Panc1 (cell line): ENCODE data around the gene LAMA1. TPM values are rescaled to one million over a fixed set of nuclear protein-coding genes. Genes with fewer than 3 reads are reported as not detected.

ENCODE experiments used
- ATAC-seq: fragments of 200-7000 bp; cut with Tn5 transposase; 2 replicates; pipeline ENCODE4 v1.9.1; 2020; ENCODE audit warnings: mild to moderate bottlenecking, moderate library complexity
- BruUV-seq: library from RNA; stranded (reverse); fragments of 400-500 nt; replicated peaks from 2 replicates; lab custom pipeline; 2021; lab: Mats Ljungman, UMichigan
- CTCF ChIA-PET: fragments of 300-600 bp; sonication (Branson Sonifier 250); formaldehyde crosslinking; loops from one replicate; lab custom pipeline; 2022; ENCODE audit warnings: antibody characterized with exemption; lab: Charles Lee
- POLR2A ChIA-PET: fragments of 300-600 bp; sonication (Branson Sonifier 250); formaldehyde crosslinking; loops from one replicate; lab custom pipeline; 2022; ENCODE audit warnings: antibody characterized with exemption; lab: Charles Lee
- DNase-seq: peaks from one replicate; pipeline ENCODE4 v3.0.0-alpha.2; 2010; ENCODE audit warnings: low read depth, low spot score
- H3K27ac ChIP-seq: 2 replicates; pipeline ENCODE4 v1.5.1; 2011; ENCODE audit warnings: mild to moderate bottlenecking, low read length, inconsistent platforms
- H3K27me3 ChIP-seq: fragments of 200-500 bp; sonication (Bioruptor generic); 2 replicates; pipeline ENCODE4 v1.6.0; 2014; ENCODE audit warnings: low read length, inconsistent platforms; ENCODE audit not compliant: control insufficient read depth, insufficient read depth
- H3K36me3 ChIP-seq: fragments of 200-500 bp; sonication (Bioruptor generic); 2 replicates; pipeline ENCODE4 v1.5.1; 2014; ENCODE audit warnings: inconsistent platforms, mild to moderate bottlenecking, low read length, moderate library complexity; ENCODE audit not compliant: control insufficient read depth, insufficient read depth
- H3K4me1 ChIP-seq: 2 replicates; pipeline ENCODE4 v1.5.1; 2011; ENCODE audit warnings: inconsistent platforms, mild to moderate bottlenecking, low read length, moderate library complexity; ENCODE audit not compliant: control insufficient read depth, insufficient read depth
- H3K4me3 ChIP-seq, 2 experiments: 2 replicates each; pipeline ENCODE4 v1.5.1; 2011 to 2012; ENCODE audit warnings: low read depth in 2 of 2, low read length in 2 of 2, mild to moderate bottlenecking in 2 of 2, inconsistent platforms in 1 of 2, moderate library complexity in 1 of 2
- H3K9me3 ChIP-seq: fragments of 200-500 bp; sonication (Bioruptor generic); 2 replicates; pipeline ENCODE4 v1.5.1; 2014; ENCODE audit warnings: low read depth, mild to moderate bottlenecking, inconsistent platforms, low read length, moderate library complexity; ENCODE audit not compliant: control insufficient read depth, insufficient read depth
- CTCF ChIP-seq: fragments of 450-650 bp; IDR thresholded peaks from 2 replicates; pipeline ENCODE4 v1.5.1; 2017; ENCODE audit warnings: mild to moderate bottlenecking
- POLR2AphosphoS5 ChIP-seq: IDR thresholded peaks from 2 replicates; pipeline ENCODE4 v1.6.1; 2012; ENCODE audit warnings: mild to moderate bottlenecking, low read depth, low read length, moderate library complexity
- REST ChIP-seq, 2 experiments: IDR thresholded peaks; 2 replicates each; pipeline ENCODE4 v1.6.1; 2011 to 2012; ENCODE audit warnings: low read depth in 2 of 2, control low read depth in 1 of 2, low read length in 1 of 2, mild to moderate bottlenecking in 1 of 2, moderate library complexity in 1 of 2; ENCODE audit not compliant: insufficient read depth in 1 of 2
- SIN3A ChIP-seq: IDR thresholded peaks from 2 replicates; pipeline ENCODE4 v1.6.1; 2012; ENCODE audit warnings: low read depth, mild to moderate bottlenecking, low read length, moderate library complexity, borderline replicate concordance; ENCODE audit not compliant: insufficient read depth
- TCF7L2 ChIP-seq: IDR thresholded peaks from 2 replicates; pipeline ENCODE4 v1.6.1; 2011; ENCODE audit warnings: mild to moderate bottlenecking, low read depth, low read length, inconsistent platforms
- in situ Hi-C: cut with HindIII; loops from 2 replicates; pipeline ENCODE4 v1.10.0; 2016; ENCODE audit warnings: low sequenced_read_pairs, low pct_unique_long_range_greater_than_20kb
- intact Hi-C: fragments of 100-400 bp; cut with micrococcal nuclease; formaldehyde crosslinking; loops from one replicate; pipeline ENCODE4 v1.10.0; 2022; ENCODE audit not compliant: unreplicated experiment
- total RNA-seq: library from RNA; stranded (reverse); gene quantifications from one replicate; pipeline ENCODE4 v1.2.1, GENCODE V29; 2021; ENCODE audit not compliant: unreplicated experiment

LAMA1 gene
- total RNA-seq, 1 experiment from 2014 or later, result 0.03 TPM

- BruUV-seq, result no TSS peak
- ATAC-seq, result no peak
Measured at GRCh38 chr18:7034924-7035323, 82.7 kb downstream of the LAMA1 start.

DNA sequence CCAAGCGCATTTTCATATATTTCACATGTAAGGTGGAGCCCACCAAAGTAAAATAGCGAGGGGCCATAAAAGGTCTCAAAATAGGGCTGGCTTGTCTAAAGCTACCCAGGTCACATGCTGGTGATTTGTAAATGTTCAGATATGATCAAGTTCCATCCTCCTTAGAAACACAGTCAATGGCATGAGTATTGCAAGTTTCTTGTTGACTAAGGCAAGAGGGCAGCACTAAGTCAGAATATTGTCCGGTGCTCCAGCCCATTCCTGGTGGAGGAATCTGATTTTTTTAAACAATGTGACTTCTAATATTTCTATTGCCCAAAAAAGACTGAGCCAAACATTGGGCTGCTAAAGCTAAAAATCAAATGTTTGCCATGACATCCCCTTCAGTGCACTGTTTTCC lies 85.1 kb downstream of the LAMA1 start:
- in situ Hi-C loops (no loop called here), intact Hi-C loops (loop anchor here (10.0 kb wide), 1 partner anchor 142 kb away; no protein-coding TSS in a partner anchor)
- Histone ChIP-seq H3K27me3 (no peaks in the 10 kb centered on the region), H3K36me3 (no peaks in the 10 kb centered on the region), H3K9me3 (no peaks in the 10 kb centered on the region), H3K4me1 (no peaks in the 10 kb centered on the region), H3K4me3 (no peak overlapping the region), H3K27ac (no peak overlapping the region)
- DNase-seq, result no peak
- TF ChIP-seq TCF7L2, result no peak
- no peak for TF ChIP-seq REST (IDR thresholded peaks at IDR 0.05; ENCODE audit: insufficient read depth in 1 of 2, low read depth in 2 of 2, low read length in 1 of 2)
- no peak for TF ChIP-seq POLR2AphosphoS5
- peak; percentile 23; the same call in 1 of the 2 replicates for TF ChIP-seq CTCF
- BruUV-seq, result no TSS peak
- POLR2A ChIA-PET, result no interaction called here
- no peak for ATAC-seq
- CTCF ChIA-PET, result no interaction called here

More at GRCh38 chr18:7034924-7035323, 82.7 kb downstream of the LAMA1 start:
- no peaks in the 10 kb centered on the region for H3K36me3 ChIP-seq
- CTCF ChIA-PET, result no interaction called here
- no peak overlapping the region for H3K27ac ChIP-seq
- intact Hi-C loops (loop anchor here (10.0 kb wide), 1 partner anchor 140 kb away; no protein-coding TSS in a partner anchor), in situ Hi-C loops (no loop called here)
- DNase-seq, result no peak
- H3K27me3 ChIP-seq, result no peaks in the 10 kb centered on the region
- POLR2A ChIA-PET, result no interaction called here
- TF ChIP-seq TCF7L2 (no peak), REST (IDR thresholded peaks at IDR 0.05; ENCODE audit: insufficient read depth in 1 of 2, low read depth in 2 of 2, low read length in 1 of 2) (no peak), CTCF (no peak), SIN3A (no peak), POLR2AphosphoS5 (no peak)
- H3K4me3 ChIP-seq, result no peak overlapping the region
- no peaks in the 10 kb centered on the region for H3K4me1 ChIP-seq
- no peaks in the 10 kb centered on the region for H3K9me3 ChIP-seq
